T-helper 2 cell treated with Interferon-gamma antibody and Interleukin-4, amounts not matched to agents 5 μg/mL and 100 μg/mL, for 36 hours (primary cell): ENCODE data around the gene SLC5A7.

Experiments
- DNase-seq: peaks from one replicate; pipeline ENCODE4 v3.0.0; 2021; ENCODE audit warnings: low spot score
- H3K27ac Mint-ChIP-seq: one replicate; pipeline ENCODE4 v1.8.0; 2021; ENCODE audit warnings: mild to moderate bottlenecking, mixed read lengths
- H3K27me3 Mint-ChIP-seq: one replicate; pipeline ENCODE4 v1.8.0; 2021; ENCODE audit warnings: low read depth, mixed read lengths
- H3K36me3 Mint-ChIP-seq: one replicate; pipeline ENCODE4 v1.8.0; 2021; ENCODE audit warnings: low read depth, mixed read lengths
- H3K4me1 Mint-ChIP-seq: one replicate; pipeline ENCODE4 v1.8.0; 2021; ENCODE audit warnings: low read depth, mixed read lengths
- H3K4me3 Mint-ChIP-seq: one replicate; pipeline ENCODE4 v1.8.0; 2022; ENCODE audit warnings: mild to moderate bottlenecking, moderate library complexity, mixed read lengths
- H3K9me3 Mint-ChIP-seq: one replicate; pipeline ENCODE4 v1.8.0; 2021; ENCODE audit warnings: mixed read lengths

The SLC5A7 gene

GRCh38 chr2:107986278-107987217 lies at the start of gene SLC5A7:
TSS of gene SLC5A7 (plus strand) at chr2:107986524. CDS start at chr2:107988156, 1,632 bp downstream.
- Mint-ChIP-seq H3K27ac (no peak within 1 kb of the TSS), H3K4me3 (no peak within 1 kb of the TSS), H3K36me3 (no peaks in the 10 kb centered on the region), H3K27me3 (peaks cover 10% of the 10 kb centered on the region), H3K9me3 (no peaks in the 10 kb centered on the region), H3K4me1 (no peaks in the 10 kb centered on the region)
- no peak for DNase-seq

- Mint-ChIP-seq H3K27ac (no peak overlapping the region), H3K4me3 (no peak overlapping the region), H3K36me3 (no peaks in the 10 kb centered on the region), H3K27me3 (no peaks in the 10 kb centered on the region), H3K9me3 (no peaks in the 10 kb centered on the region), H3K4me1 (no peaks in the 10 kb centered on the region)
- DNase-seq: no peak
Measured at GRCh38 chr2:107961395-107961794, 24.9 kb upstream of the SLC5A7 start.

- no peaks in the 10 kb centered on the region for H3K9me3 Mint-ChIP-seq
- no peaks in the 10 kb centered on the region for H3K4me1 Mint-ChIP-seq
- no peaks in the 10 kb centered on the region for H3K36me3 Mint-ChIP-seq
- H3K27me3 Mint-ChIP-seq: no peaks in the 10 kb centered on the region
- H3K27ac Mint-ChIP-seq: no peak overlapping the region
- DNase-seq: no peak
- H3K4me3 Mint-ChIP-seq: no peak overlapping the region
Measured at GRCh38 chr2:107964185-107964584, 22.1 kb upstream of the SLC5A7 start.

GRCh38 chr2:107984707-107985106 lies 1.6 kb upstream of the SLC5A7 start:
- H3K27me3 Mint-ChIP-seq: peaks cover 10% of the 10 kb centered on the region
- H3K27ac Mint-ChIP-seq: no peak overlapping the region
- H3K9me3 Mint-ChIP-seq: no peaks in the 10 kb centered on the region
- no peaks in the 10 kb centered on the region for H3K36me3 Mint-ChIP-seq
- no peaks in the 10 kb centered on the region for H3K4me1 Mint-ChIP-seq
- no peak for DNase-seq
- H3K4me3 Mint-ChIP-seq: no peak overlapping the region

- H3K4me1 Mint-ChIP-seq: no peaks in the 10 kb centered on the region
- no peak overlapping the region for H3K4me3 Mint-ChIP-seq
- H3K27ac Mint-ChIP-seq: no peak overlapping the region
- no peak for DNase-seq
- H3K9me3 Mint-ChIP-seq: no peaks in the 10 kb centered on the region
- H3K27me3 Mint-ChIP-seq: peaks cover 10% of the 10 kb centered on the region
- H3K36me3 Mint-ChIP-seq: no peaks in the 10 kb centered on the region
Measured at GRCh38 chr2:107988108-107988507, 1.8 kb downstream of the SLC5A7 start.

- Mint-ChIP-seq H3K4me1 (no peaks in the 10 kb centered on the region), H3K36me3 (no peaks in the 10 kb centered on the region), H3K4me3 (no peak overlapping the region), H3K27ac (no peak overlapping the region), H3K27me3 (peaks cover 10% of the 10 kb centered on the region), H3K9me3 (no peaks in the 10 kb centered on the region)
- DNase-seq: no peak
Measured at GRCh38 chr2:107989445-107989844, 3.1 kb downstream of the SLC5A7 start.

- no peaks in the 10 kb centered on the region for H3K9me3 Mint-ChIP-seq
- H3K4me1 Mint-ChIP-seq: no peaks in the 10 kb centered on the region
- H3K27me3 Mint-ChIP-seq: peaks cover 10% of the 10 kb centered on the region
Measured at GRCh38 chr2:107990718-107991117, 4.4 kb downstream of the SLC5A7 start.

GRCh38 chr2:107992069-107992468 lies 5.7 kb downstream of the SLC5A7 start:
- no peak overlapping the region for H3K27ac Mint-ChIP-seq
- peaks cover 7% of the 10 kb centered on the region for H3K27me3 Mint-ChIP-seq
- no peaks in the 10 kb centered on the region for H3K36me3 Mint-ChIP-seq
- no peak overlapping the region for H3K4me3 Mint-ChIP-seq
- no peaks in the 10 kb centered on the region for H3K9me3 Mint-ChIP-seq
- DNase-seq: no peak
- no peaks in the 10 kb centered on the region for H3K4me1 Mint-ChIP-seq

More at GRCh38 chr2:107990718-107991117, 4.4 kb downstream of the SLC5A7 start:
- H3K4me3 Mint-ChIP-seq: no peak overlapping the region
- DNase-seq: no peak
- H3K36me3 Mint-ChIP-seq: no peaks in the 10 kb centered on the region
- no peak overlapping the region for H3K27ac Mint-ChIP-seq

GRCh38 chr2:107999158-107999557 lies 12.8 kb downstream of the SLC5A7 start:
- H3K9me3 Mint-ChIP-seq: no peaks in the 10 kb centered on the region
- no peak overlapping the region for H3K4me3 Mint-ChIP-seq
- H3K27ac Mint-ChIP-seq: no peak overlapping the region
- H3K36me3 Mint-ChIP-seq: no peaks in the 10 kb centered on the region
- DNase-seq: no peak
- no peaks in the 10 kb centered on the region for H3K4me1 Mint-ChIP-seq
- H3K27me3 Mint-ChIP-seq: no peaks in the 10 kb centered on the region

GRCh38 chr2:108010912-108011591 lies 24.7 kb downstream of the SLC5A7 start:
- Mint-ChIP-seq H3K27ac (no peak overlapping the region), H3K36me3 (no peaks in the 10 kb centered on the region), H3K27me3 (no peaks in the 10 kb centered on the region), H3K9me3 (peaks cover 13% of the 10 kb centered on the region), H3K4me3 (no peak overlapping the region), H3K4me1 (no peaks in the 10 kb centered on the region)
- no peak for DNase-seq

- no peak for DNase-seq
- Mint-ChIP-seq H3K4me1 (no peaks in the 10 kb centered on the region), H3K9me3 (peaks cover 13% of the 10 kb centered on the region), H3K36me3 (no peaks in the 10 kb centered on the region), H3K4me3 (no peak overlapping the region), H3K27ac (no peak overlapping the region), H3K27me3 (no peaks in the 10 kb centered on the region)
Measured at GRCh38 chr2:108013305-108013704, 27.0 kb downstream of the SLC5A7 start.

- Mint-ChIP-seq H3K36me3 (no peaks in the 10 kb centered on the region), H3K4me1 (no peaks in the 10 kb centered on the region), H3K27me3 (no peaks in the 10 kb centered on the region), H3K9me3 (no peaks in the 10 kb centered on the region), H3K4me3 (no peak overlapping the region), H3K27ac (no peak overlapping the region)
- no peak for DNase-seq
Measured at GRCh38 chr2:108022628-108023027, 36.3 kb downstream of the SLC5A7 start.

GRCh38 chr2:108023776-108024175 lies 37.5 kb downstream of the SLC5A7 start:
- no peaks in the 10 kb centered on the region for H3K4me1 Mint-ChIP-seq
- no peaks in the 10 kb centered on the region for H3K9me3 Mint-ChIP-seq
- H3K27me3 Mint-ChIP-seq: no peaks in the 10 kb centered on the region
- DNase-seq: no peak
- H3K27ac Mint-ChIP-seq: no peak overlapping the region
- no peak overlapping the region for H3K4me3 Mint-ChIP-seq
- no peaks in the 10 kb centered on the region for H3K36me3 Mint-ChIP-seq

- no peak overlapping the region for H3K27ac Mint-ChIP-seq
- no peak overlapping the region for H3K4me3 Mint-ChIP-seq
- H3K4me1 Mint-ChIP-seq: no peaks in the 10 kb centered on the region
- H3K27me3 Mint-ChIP-seq: no peaks in the 10 kb centered on the region
- no peaks in the 10 kb centered on the region for H3K36me3 Mint-ChIP-seq
- H3K9me3 Mint-ChIP-seq: no peaks in the 10 kb centered on the region
- DNase-seq: no peak
Measured at GRCh38 chr2:108026092-108026794, 39.9 kb downstream of the SLC5A7 start.
